Measurements from ENCODE around the gene TRPM4.
"Not testable (repeated sequence)": the region's sequence is repeated elsewhere in the genome, so short reads cannot be mapped to it uniquely, and the experiment has no call there.

TRPM4 gene

DNA sequence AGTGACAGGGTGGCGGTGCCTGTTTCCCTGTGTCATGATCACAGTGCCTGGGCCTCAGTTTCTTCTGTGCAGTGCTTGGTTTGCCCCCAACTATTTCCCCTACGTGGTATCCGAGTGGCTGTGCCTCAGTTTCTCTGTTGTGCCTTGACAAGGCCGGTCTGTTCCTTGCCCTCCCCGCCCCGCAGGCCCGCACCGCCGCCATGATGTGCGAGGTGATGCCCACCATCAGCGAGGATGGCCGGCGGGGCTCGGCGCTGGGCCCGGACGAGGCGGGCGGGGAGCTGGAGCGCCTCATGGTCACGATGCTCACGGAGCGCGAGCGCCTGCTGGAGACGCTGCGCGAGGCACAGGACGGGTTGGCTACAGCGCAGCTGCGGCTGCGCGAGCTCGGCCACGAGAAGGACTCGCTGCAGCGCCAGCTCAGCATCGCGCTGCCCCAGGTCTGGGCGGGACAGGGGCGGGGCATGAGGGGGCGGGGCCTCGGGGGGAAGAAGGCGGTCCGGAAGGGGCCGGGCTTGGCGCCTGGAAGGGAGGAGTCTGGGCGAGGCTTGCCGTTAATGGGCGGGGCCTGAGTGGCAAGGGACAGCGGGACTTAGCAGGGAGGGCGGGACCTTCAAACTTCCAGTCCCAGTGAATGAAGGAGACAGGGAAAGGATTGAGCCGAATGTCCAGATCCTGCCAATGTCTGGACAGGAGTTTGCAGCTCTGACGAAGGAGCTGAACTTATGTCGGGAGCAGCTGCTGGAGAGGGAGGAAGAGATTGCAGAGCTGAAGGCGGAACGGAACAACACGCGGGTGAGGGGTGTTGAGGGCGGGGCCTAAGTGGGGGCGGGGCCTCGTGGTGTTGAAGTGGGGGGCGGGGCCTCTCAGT lies 29.7 kb upstream of the TRPM4 start:
- peak; percentile 89 for DNase-seq

DNA sequence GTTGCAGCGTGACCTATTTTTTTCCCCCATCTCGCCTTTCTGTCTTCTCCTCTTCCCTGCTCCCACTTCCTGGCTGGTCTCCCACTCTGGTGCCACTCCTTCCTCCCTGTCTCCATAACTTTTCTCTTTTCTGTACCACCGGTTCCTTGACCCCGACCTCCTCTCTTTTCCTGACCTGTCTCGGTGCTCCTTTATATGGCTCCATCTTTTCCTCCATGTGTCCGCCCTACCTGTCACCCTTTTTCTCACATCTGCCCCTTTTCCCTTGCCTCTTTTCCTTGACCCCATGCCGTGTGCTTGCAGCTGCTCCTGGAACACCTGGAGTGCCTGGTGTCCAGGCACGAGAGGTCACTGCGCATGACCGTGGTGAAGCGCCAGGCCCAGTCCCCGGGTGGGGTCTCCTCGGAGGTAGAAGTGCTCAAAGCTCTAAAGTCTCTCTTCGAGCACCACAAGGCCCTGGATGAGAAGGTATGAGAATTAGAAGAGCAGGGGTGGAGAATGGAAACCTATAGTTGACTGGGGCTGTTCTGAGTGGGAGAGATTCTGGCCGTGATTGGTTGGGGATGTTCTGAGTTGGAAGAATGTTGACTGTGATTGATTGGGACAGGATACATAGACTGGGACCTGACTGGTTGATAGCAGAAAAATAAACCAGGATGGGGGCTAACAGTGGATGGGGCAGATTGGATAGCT lies 28.9 kb upstream of the TRPM4 start:
- DNase-seq: no peak

DNA sequence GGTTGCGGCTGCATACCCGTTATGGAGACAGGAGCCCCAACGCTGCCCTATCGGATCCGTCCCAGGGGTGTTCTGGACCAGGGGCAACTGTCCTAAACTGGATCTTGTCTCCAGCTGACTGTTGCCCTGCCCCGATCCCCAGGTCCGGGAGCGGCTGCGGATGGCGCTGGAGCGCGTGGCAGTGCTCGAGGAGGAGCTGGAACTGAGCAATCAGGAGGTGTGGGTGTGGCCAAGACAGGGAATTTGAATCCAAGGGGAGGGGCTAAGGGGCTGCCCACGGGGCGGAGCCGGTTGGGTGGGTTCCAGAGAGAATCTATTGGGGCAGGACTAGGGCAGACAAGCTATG lies 28.4 kb upstream of the TRPM4 start:
- no peak for DNase-seq

GRCh38 chr19:49130325-49130724 lies 27.3 kb upstream of the TRPM4 start:
- no peak for DNase-seq

DNA sequence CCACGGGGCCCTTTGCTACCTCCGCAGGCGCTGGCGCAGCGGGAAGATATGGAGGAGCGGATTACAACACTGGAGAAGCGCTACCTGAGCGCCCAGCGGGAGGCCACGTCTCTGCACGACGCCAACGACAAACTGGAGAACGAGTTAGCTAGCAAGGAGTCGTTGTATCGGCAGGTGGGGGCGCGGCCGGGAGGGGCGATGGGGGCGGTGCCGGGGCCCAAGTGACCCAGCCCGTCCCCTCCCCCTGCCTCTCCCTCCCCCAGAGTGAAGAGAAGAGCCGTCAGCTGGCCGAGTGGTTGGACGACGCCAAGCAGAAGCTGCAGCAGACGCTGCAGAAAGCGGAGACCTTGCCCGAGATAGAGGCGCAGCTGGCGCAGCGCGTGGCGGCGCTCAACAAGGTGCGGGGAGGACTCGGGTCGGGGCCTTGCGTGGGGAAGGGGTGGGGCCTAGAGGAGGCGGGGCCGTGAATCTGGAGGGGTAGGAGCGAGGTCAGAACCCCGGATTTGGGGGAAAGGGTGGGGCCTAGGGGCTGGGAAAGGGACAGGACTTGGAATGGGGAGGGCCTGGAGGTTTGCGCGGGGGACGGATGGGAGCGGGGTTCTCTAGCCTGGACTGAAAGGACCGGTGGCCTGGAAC lies 24.5 kb upstream of the TRPM4 start:
- DNase-seq: no peak

DNA sequence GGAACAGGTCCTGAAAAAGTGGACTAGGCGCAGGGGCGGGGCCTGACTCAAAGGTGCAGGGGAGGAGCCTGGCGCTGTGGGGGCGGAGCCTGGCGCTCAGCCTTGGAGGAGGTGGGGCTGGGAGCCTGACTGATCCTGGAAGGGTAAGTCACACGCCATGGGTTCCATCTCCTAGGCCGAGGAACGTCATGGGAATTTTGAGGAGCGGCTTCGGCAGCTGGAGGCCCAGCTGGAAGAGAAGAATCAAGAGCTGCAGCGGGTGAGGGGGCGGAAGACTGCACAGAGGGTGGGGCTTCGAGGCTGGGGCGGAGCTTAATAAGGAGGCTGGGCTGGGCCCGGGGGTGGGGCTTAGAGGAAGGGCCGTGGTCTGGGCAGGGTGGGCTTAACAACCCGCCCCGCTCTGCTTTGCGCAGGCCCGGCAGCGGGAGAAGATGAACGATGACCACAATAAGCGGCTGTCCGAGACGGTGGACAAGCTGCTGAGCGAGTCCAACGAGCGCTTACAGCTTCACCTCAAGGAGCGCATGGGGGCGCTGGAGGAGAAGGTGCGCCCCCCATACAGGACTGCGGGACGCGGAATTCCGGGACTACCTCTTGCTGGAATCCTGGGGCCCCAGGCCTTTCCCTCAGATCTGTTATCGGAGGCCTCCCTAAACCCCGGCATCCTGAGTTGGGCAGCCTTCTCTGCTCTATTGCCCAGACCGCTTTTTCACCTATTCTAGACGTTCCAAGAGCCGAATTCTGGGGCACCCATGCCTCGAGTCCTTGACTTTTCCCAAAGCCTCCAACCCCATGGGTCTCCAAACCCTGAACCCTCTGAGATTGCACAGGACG lies 23.8 kb upstream of the TRPM4 start:
- no peak for DNase-seq

DNA sequence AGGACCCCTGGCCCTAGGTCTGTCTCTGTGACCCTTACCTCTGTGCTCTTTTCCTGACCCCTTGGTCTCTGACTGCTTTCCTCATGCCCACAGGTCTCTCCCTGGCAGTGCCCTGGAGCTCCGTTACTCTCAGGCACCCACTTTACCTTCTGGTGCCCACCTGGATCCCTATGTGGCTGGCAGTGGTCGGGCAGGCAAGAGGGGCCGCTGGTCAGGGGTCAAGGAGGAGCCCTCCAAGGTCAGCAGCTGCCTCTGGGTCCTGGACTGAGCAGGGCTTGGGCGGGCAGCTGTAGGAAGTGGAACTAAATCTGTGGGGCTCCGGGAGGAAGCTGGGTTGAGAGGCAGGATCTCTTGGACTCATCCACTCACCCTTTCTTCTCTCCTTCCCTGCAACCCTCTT lies 21.9 kb upstream of the TRPM4 start:
- no peak for DNase-seq

DNA sequence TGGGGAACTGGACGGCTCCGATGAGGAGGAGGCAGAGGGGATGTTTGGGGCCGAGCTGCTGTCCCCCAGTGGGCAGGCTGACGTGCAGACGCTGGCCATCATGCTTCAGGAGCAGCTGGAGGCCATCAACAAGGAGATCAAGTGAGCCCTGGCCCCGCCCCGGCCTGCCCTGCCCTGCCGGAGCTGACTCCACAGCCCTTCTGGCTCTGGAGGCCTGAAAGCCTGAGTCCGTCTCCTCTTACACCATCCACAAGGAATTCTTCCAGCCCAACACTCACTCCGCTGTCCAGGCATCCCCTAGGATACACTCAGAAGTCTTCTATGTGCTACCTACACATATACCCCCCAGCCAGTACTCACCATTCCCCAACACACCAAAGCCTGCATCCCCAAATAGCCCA lies 20.8 kb upstream of the TRPM4 start:
- no peak for DNase-seq

DNA sequence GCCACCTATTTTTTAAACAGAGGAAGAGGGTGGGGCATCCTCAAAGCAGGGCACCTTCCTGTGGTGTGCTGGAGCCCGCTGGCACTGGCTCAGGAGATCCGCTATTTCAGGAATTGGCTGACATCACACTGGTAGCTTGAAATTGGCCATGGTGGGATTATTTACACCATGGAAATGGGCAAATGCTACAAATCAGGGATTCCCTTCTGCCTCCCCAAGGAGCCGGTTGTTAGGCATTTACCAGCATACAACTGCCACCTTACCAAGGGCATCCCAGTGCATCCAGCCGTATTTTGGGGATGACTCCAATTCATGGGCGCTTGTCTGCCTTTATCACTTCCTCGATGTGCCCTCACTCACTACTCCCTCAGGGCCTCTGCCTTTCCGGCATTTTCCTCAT lies 16.6 kb upstream of the TRPM4 start:
- no peak for DNase-seq

- no peak for DNase-seq
Measured at GRCh38 chr19:49141352-49141751, 16.2 kb upstream of the TRPM4 start.

DNA sequence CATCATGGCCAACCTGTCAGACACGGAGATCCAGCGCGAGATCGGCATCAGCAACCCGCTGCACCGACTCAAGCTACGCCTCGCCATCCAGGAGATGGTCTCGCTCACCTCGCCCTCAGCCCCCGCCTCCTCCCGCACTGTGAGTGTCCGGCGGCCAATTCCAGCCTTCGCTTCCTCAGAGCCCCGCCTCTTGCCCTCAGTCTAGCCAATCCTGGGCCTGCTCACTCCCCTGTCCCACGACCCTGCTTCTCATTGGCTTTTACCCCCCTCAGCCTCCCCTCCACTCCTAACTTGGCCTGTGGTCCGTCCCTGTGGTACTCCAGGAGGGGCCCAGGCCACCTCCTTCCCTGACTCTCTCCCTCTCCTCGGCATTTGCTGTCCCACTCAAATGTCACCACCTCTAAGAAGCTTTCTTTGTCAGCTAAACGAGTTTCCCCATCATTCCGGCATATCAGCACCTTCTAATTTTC lies 14.7 kb upstream of the TRPM4 start:
- DNase-seq: no peak

DNA sequence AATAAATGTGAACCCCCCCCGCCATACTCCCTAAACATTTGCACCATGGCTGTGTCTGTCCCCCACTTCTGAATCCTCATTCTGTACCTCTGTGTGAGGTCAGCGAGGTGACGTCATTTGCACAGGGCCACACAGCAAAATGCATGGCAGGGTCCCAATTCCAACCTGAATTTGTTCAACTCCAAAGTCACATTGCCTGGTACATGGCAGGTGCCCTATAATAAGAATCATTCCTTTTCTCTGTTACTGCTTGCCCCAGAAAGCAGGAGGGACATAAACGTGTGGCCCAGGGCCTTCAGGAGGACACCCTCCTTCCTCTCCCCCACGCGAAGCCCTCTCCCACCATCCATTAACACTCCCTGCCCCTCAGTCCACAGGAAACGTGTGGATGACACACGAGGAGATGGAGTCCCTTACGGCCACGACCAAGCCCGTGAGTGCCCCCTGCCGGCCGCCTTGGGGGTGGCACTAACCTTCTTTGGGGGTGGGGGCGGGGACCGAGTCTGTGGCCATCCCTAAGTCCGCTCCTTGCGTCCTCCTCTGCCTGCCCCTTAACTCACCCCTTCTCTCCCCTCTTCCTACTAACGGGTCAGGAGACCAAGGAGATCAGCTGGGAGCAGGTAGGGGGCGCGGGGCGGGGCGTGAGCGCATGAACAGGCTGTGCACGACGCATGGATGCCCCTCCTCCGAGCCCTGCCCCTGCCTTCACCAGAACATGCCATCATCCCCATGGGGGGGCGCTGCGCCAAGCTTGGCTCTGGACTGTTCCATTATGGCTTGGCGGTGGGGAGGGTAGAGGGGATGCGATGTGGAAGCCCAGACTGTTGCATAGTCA lies 11.8 kb upstream of the TRPM4 start:
- peak; percentile 61 for DNase-seq

- not testable (repeated sequence) for DNase-seq
Measured at GRCh38 chr19:49146408-49146770, 11.2 kb upstream of the TRPM4 start.

GRCh38 chr19:49148044-49148682 lies 9.4 kb upstream of the TRPM4 start:
- no peak for DNase-seq

DNA sequence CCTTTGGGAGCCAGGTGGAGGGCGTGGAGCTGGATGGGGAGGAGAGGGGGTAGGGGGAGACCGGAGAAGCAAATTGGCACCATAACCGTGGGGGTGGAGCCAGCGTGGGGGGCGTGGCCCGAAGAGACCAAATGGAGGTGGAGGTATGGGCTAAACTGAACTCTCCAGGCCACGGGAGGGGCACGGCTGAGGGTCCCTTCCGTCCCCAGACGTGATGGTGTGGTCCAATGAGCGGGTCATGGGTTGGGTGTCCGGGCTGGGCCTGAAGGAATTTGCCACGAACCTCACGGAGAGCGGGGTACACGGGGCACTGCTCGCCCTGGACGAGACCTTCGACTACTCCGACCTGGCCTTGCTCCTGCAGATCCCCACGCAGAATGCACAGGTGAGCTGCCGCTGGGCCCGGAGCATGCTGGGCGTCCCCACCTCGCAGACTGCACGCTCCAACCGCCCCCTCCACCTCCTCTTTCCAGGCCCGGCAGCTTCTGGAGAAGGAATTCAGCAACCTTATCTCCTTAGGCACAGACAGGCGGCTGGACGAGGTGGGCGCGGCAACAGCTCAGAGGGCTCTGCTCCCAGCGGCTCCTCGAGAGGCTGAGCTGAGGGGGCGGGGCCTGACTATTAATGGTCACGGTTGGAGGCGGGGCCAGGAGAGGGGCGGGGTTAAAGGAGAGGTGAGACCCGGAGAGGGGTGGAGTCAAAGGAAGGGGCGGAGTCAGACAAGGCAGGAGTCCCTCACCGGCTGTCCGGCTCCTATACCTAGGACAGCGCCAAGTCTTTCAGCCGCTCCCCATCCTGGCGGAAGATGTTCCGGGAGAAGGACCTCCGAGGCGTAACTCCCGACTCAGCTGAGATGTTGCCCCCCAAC lies 8.6 kb upstream of the TRPM4 start:
- DNase-seq: peak; percentile 59

- DNase-seq: no peak
Measured at GRCh38 chr19:49149652-49150105, 7.9 kb upstream of the TRPM4 start.

DNA sequence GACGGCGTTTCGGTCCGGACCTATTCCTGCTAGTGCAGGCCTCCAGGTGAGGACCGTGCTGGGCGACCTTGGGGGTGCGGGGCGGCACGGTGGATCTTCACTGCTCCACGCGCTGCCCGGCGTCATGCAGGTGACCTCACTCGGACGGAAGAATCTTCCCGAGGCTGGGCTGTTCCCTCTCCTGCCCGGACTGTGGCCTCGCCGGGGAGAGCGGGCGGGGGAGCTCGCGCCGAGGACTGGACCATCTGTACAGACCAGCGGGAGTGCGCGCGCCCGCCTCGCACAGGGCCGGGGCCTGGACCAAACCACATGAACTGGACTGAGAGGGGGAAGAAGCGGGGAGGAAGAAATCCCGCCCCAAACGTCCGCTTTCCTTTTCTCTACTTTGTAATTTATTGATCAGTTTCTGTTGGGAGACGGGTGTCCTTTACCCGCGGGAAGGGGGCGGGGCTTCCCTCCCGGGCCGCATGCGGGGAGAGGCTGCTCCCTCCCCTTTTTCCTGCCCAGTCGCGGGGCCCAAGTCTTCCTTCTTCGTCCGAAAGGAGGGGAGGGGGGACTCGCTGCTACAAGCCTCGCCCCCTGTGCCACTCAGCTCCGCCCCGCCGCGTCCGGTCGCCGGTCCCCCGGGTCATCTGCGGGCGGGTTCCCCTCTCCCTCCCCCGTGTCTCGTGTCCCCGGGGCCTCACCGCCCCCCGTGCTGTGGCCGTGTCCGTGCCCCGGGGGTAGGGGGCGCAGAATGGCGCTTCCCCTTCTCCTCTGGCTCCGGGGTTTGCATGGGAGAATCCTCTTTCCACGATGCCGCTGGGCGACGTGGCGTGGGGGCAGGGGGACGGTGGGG lies 7.3 kb upstream of the TRPM4 start:
- DNase-seq: no peak

GRCh38 chr19:49150944-49151243 lies 6.7 kb upstream of the TRPM4 start:
- DNase-seq: no peak

DNA sequence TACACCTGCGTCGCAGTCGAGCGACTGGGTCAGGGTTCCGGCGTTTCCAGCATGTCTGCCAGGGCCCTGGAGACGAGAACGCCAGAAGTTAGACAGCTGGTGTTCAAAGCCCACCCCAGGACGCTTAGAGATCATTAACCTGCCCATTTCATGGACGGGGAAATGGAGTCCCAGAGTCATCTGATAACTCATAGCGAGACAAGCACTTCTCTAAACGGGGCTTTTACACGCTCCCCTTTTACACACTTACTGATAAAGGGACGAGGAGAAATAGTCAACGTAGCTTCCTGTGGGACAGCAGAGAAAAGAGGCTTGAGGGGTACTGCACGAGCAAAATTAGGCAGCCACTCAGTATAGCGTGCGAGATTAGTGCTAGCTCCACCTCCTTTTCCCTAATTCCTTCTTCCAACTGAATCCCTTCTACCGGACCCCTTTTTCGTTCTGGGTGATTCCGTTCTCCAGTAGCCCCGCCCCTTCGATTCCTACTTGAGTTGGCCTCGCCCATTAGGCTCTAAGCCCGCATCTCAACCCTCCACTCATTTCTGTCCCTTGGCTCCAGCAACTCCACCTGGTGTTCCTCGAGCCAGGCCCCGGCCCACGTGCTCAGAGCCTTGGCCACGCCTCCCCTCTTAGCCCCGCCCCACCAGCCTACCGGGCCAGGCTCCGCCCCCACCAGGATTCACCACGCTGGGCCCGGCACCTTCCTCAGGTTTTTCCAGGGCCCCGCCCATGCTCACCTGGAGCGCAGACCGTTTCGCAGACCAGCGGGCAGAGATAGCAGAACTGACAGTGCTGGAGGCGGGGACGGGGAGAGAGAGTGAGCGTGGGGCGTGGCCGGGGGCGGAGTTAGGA lies 6.1 kb upstream of the TRPM4 start:
- no peak for DNase-seq
